Measurements from ENCODE around the gene HOTAIR. TPM values are rescaled to one million over a fixed set of nuclear protein-coding genes. Genes with fewer than 3 reads are reported as not detected.

HOTAIR gene
- total RNA-seq, 4 donors from 2014 or later, result 0.31 TPM; not detected in 3

DNA sequence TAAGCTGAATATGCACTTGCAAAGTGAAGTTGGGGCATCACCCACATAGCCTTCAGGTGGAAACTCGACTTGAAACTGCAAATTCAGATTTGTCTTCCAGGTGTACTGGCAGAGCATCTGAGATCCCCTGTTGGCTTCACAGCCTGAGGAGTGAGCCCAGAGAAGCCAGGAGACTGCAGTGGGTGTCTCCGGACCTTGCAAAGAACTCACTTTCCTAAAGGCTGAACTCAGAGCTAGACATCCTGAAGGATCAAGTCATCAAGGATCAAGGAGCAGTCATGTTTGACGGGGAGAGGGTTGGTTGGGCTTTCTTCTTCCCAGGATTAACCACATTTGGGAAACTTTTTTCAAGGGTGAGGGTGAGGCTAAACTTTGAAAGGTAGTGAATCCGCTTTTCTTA, 45.2 kb downstream of the HOTAIR start:
- H3K27me3 ChIP-seq, result peaks cover 100% of the 10 kb centered on the region

GRCh38 chr12:53928054-53928835, 46.5 kb downstream of the HOTAIR start:
- Histone ChIP-seq H3K27me3 (peaks cover 100% of the 10 kb centered on the region), H3K4me3 (no peak overlapping the region), H3K4me1 (peaks cover 0 to 7% (median 0%) of the 10 kb centered on the region in 3 donors), H3K27ac (no peak overlapping the region), H3K9me3 (no peaks in the 10 kb centered on the region), H3K36me3 (no peaks in the 10 kb centered on the region)
- 8% methylated on average over 6 to 17 of the region's 31 CpGs for WGBS, 2 donors (ENCODE audit: low coverage in 1 of 2)
- no peak for TF ChIP-seq POLR2A (IDR thresholded peaks at IDR 0.05)
- TF ChIP-seq, protein P1, sequence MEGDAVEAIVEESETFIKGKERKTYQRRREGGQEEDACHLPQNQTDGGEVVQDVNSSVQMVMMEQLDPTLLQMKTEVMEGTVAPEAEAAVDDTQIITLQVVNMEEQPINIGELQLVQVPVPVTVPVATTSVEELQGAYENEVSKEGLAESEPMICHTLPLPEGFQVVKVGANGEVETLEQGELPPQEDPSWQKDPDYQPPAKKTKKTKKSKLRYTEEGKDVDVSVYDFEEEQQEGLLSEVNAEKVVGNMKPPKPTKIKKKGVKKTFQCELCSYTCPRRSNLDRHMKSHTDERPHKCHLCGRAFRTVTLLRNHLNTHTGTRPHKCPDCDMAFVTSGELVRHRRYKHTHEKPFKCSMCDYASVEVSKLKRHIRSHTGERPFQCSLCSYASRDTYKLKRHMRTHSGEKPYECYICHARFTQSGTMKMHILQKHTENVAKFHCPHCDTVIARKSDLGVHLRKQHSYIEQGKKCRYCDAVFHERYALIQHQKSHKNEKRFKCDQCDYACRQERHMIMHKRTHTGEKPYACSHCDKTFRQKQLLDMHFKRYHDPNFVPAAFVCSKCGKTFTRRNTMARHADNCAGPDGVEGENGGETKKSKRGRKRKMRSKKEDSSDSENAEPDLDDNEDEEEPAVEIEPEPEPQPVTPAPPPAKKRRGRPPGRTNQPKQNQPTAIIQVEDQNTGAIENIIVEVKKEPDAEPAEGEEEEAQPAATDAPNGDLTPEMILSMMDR (IDR thresholded peaks at IDR 0.05), result no peak
- ATAC-seq, result no peak

More for the DNA sequence above, 45.2 kb downstream of the HOTAIR start:
- Histone ChIP-seq H3K27ac (no peak overlapping the region), H3K36me3 (no peaks in the 10 kb centered on the region), H3K9me3 (no peaks in the 10 kb centered on the region), H3K4me1 (peaks cover 0 to 7% (median 0%) of the 10 kb centered on the region in 3 donors), H3K4me3 (no peak overlapping the region)
- 16 to 19% methylated on average over 3 to 4 of the region's 4 CpGs for WGBS, 2 donors (ENCODE audit: low coverage in 1 of 2)
- no peak for ATAC-seq
- no peak for TF ChIP-seq EP300 (IDR thresholded peaks at IDR 0.05)
- no peak for TF ChIP-seq POLR2AphosphoS5 (IDR thresholded peaks at IDR 0.05)
- TF ChIP-seq, protein P1 (IDR thresholded peaks at IDR 0.05), result no peak
- TF ChIP-seq POLR2A (IDR thresholded peaks at IDR 0.05), result no peak

DNA sequence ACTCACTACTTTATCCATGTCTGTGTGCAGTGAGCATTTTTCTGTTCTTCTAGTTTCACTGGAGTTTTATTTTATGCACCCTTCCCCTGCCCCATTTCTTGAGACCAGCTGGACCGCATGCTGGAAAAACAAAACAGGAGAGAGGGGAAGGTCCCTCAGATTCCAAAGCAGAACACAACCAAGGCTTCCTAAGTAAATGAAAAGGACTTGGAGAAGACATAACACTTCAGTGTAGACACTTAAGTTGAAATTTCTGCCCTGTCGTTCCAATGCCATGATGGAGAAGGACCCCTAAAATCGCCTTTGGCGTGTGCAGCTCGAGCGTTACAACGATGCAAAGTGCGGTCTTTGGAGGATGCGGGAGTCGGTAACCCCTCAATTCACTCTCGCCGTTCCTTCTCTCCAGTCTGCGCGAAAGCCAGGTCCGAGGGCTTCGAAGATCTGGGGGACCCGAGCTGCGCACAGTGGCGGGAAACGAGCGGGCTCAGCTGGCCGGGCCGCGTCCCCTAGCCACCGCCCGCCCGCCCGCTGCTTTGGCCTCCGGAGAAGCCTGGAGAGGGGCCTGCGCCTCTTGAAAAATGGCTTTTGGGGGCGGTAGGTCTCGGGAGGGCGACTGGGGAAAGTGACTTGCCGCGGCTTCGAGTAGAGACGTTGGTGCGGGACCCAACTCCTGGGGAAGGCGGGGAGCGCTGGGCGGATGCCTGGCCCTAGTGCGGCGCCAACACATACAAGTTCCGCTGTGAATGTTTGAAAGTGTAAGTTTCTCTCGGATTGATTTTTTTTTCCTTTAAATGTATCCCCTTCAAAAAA, 47.3 kb downstream of the HOTAIR start:
- Histone ChIP-seq H3K36me3 (no peaks in the 10 kb centered on the region), H3K4me1 (peaks cover 0 to 7% (median 0%) of the 10 kb centered on the region in 3 donors), H3K4me3 (no peak overlapping the region), H3K27me3 (peaks cover 100% of the 10 kb centered on the region), H3K9me3 (no peaks in the 10 kb centered on the region), H3K27ac (no peak overlapping the region)
- TF ChIP-seq POLR2A (IDR thresholded peaks at IDR 0.05) (no peak), POLR2AphosphoS5 (IDR thresholded peaks at IDR 0.05) (no peak), EP300 (IDR thresholded peaks at IDR 0.05) (no peak)
- TF ChIP-seq, protein P1 (IDR thresholded peaks at IDR 0.05), result no peak
- ATAC-seq, result no peak
- WGBS, 2 donors (ENCODE audit: low coverage in 1 of 2), result 3 to 7% methylated on average over 7 to 11 of the region's 45 CpGs

DNA sequence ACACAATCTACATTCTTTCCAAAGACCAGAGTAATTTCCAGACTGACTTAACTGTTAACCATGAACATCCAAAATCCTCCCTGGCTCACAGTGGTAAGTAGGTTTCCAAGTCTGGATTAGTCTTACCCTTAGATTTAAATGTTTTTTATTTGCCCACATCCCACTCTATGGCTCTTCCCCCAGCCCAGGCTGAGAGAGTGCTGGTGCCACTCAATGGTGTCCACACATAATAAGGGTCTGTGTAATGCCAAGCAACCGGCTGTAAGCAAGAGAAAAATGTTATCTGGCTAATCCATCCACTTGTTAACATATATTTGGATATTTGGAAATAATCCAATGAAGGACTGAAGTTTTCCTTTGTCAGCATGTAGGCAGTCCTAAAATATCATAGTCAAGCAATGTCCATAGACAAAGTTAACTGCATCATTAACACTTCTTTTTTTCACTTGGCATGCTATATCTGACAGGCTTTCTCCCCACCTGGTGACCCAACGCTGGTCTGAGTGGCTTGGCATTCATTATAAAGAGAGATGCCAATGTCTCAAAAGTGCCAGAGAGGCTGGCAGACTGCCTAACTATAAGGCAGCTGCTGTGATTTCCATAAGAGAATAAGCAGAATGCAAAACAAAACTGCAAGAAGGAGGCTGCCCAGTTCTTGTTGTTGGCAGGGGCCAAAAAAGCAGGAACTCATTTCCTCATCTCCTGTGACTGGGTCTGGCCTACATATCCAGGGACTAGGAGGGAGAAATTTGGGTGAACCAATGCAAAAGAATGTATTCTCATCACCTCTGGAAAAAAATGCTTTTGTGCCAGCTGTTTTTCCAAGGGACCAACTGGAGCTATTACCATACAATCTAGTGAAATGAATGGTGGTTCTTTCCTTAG, 50.0 kb downstream of the HOTAIR start:
- TF ChIP-seq, protein P1 (IDR thresholded peaks at IDR 0.05), result no peak
- TF ChIP-seq POLR2A (IDR thresholded peaks at IDR 0.05), result no peak
- no peak for TF ChIP-seq EP300 (IDR thresholded peaks at IDR 0.05)
- no peak for TF ChIP-seq POLR2AphosphoS5 (IDR thresholded peaks at IDR 0.05)
- Histone ChIP-seq H3K4me1 (peaks cover 0 to 7% (median 0%) of the 10 kb centered on the region in 3 donors), H3K27me3 (peaks cover 100% of the 10 kb centered on the region), H3K9me3 (no peaks in the 10 kb centered on the region), H3K4me3 (no peak overlapping the region), H3K27ac (no peak overlapping the region), H3K36me3 (no peaks in the 10 kb centered on the region)
- 34 to 56% methylated on average over 2 of the region's 2 CpGs for WGBS, 2 donors (ENCODE audit: low coverage in 1 of 2)
- ATAC-seq, result no peak
